CD4-positive, alpha-beta T cell treated with Interleukin-21 for 1 hour (primary cell): ENCODE measurements around the gene PLEKHN1.
"Not testable (repeated sequence)": the region's sequence is repeated elsewhere in the genome, so short reads cannot be mapped to it uniquely, and the experiment has no call there.

Experiments
- DNase-seq: peaks from one replicate; pipeline ENCODE4 v3.0.0-alpha.2; 2020

The PLEKHN1 gene

DNA sequence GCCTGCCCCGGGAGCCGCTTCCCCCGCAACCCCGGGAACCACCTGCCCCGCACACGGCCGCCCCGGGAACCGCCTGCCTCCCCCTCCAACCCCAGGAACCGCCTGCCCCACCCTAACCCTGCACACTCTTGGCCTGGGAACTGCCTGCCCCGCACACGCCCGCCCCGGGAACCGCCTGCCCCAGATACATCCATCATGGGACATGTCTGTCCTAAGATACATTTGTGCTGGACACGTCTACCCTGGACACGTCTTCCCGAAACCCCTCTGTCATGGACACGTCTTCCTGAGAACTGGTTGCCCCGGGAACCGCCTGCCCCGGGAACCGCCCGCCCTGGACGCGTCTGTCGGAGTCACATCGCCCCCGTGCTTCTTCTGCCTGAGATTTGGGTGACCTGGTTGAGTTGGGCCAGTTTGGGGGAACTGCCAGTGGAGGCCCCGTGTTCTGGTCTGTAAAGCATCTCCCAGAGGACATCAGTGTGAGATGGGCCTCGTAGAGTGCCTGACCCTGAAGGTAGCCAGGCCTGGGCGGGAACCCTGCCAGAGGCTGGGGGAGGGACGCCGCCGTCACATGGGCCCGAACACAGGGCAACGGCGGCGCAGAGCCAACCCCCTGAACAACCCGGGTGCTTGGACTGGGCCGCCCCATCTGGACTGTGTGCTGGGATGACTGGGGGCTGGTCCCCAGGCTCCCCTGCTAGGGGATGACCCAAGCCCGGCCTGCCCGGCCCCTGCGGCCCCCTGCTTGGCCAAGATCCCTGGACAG is 12.0 kb downstream of the PLEKHN1 start:
- DNase-seq = no peak

DNA sequence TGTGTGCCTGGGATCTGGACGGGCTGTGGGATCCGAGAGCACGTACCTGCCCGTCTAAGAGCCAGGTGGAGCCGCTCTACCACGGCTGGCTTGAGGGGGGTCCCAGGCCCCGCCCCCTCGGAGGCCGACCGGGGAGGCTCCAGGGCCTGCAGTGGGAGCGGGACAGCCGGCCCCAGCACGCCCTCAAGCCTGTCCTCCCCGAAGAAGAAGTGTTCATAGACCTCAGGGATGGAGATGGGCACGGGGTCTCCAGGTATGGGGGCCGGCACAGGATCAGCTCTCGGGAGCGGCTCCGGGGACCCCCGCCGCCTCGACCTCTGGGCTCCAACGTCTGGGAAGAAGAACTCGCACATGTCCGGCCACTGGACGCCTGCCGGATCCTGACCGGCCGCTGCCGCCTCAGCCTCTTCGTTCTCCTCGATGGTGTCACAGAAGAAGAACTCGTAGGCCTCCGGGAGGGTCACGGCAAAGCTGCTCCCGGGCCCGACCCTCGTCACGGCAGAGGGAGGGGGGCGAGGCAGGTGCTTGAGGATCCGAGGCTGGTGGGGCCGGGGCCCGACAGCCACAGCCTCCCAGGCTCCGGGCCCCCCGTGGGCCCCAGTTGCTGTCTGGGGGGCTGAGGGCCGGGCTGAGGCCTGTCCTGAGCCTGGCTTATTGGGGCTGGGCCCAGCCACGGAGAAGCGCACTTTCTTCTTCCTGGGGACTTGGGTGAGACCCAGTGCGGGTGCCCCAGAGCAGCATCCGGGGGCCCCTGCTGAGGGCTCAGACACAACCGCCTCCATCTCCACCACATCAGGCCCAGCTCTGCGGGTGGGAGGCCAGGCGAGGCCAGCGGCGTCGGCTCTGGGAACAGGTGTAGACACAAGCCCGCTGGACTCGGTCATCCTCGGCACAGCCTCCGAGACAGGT is 12.8 kb downstream of the PLEKHN1 start:
- DNase-seq = no peak

DNA sequence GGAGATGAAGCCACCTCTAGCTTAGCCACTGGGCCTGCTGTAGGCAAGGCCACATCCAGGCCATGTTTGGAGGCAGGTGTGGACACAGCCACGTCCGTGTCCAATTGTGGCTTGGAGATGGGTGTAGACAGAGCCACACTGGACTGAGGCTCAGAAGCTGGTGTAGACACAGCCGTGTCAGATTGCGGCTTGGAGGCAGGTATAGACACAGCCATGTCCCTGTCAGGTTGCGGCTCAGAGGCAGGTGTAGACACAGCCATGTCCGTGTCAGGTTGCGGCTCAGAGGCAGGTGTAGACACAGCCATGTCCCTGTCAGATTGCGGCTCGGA is 13.4 kb downstream of the PLEKHN1 start:
- no peak for DNase-seq

DNA sequence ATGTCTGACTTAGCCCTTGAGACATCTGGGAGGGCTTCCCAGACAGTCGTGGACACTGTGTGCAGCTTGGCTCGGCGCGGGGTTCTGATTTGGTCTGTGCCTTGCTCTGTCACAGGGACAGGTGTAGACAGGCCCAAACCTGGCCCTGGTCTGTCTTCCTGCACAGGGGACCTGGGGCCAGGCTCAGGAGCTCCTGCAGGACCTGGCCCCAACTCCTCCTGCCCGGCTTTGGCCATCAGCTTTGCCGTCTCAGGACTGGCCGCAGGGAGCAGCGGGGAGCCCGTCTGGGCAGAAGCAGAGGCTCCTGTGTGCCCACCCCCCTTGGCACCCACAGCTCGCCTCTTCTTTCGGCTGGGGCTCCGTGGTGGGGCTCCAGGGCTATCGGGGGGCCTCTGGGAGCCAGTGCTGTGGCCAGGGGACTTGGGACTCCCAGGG is 13.9 kb downstream of the PLEKHN1 start:
- DNase-seq = no peak

DNA sequence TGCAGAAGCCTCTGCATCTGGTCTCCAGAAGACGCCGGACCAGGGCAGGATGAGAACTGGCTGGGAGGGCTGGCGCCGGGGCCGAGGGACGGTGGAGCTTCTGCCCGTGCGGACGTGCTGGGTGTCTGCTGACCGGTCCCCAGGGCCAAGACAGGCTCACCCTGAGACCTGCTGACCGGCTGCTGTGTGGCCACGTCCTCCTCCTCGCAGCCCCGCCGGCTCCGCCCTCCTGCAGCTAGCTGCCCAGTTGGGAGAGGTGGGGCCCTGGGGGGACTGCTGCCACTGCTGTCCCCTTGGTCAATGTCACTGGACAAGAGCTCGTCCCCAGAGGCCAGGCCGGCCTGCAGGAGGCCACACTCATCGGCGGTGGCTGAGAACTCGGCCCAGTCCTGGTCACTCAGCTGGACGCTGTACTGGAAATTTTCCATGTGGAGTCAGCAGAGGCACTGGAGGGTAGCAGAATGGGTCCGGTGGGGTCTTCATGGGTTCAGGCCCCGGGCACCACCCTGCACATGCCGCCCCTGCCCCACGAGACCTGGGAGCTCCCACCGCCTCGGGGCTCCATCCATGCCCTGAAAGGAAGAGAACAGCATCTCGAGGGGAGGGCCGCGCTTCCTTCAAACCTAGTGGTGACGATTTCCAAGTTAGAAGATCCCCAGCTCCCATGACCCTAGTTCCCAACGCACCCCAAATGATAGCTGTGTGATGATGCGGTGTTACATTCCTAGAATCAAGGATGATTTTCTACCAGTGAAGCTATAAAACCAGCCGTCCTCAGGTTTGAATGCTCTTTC is 14.5 kb downstream of the PLEKHN1 start:
- DNase-seq = no peak

DNA sequence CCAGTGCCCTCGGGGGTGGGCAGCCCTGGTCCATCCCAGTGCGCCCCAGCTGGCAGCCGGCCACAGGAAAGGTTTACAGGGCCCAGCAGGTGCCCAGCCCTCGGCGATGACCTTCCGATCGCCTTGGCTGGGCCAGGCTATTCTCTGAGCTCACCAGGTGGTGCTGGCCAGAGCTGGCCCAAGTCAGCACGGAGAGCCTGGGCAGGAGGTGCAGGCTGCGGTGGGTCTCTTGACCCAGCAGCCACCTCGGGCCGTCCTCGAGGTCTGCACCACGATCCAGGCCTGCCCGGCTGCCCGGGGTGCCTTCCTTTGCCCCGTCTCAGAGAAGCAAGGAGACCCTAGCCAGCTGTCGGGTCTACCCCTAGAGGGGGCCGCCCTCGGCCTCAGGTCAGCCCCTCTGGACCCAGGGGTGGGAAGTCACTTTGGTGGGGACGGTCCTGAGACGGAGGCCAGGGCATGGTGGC is 15.2 kb downstream of the PLEKHN1 start:
- no peak for DNase-seq

DNA sequence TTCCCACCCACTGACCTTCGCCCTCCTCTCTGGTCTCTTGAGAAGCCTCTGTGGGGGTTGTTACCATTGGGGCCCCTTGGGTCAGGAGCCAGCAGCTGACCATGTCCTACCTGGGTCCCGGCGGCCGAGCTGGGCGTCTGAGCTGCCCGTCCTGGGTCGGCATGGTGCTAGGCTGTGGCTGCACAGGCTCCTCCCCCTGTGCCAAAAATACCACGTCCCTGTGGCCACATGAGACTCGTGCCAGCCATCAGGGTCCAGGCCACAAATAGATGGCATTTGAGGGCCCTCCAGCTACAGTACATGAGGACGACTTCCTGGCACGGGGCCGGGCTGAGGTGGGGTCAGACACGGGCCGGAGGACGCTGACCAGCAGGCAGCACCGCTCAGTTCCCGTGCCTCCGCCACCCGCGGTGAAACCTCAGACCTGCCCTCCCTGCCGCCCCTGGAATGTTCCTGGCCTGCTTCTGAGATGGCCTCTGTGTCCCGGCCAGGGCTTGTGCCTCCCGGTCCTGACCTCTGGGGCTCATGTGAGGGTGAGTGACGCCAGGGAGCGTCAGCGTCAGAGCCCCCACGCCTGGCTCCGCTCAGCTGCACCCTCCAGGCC is 15.8 kb downstream of the PLEKHN1 start, which contains the start of gene PERM1:
PERM1 (minus strand) TSS at position 139 of the 604 bp plus-strand sequence. CDS start 1,064 bp downstream, outside the sequence.
- no peak for DNase-seq

DNA sequence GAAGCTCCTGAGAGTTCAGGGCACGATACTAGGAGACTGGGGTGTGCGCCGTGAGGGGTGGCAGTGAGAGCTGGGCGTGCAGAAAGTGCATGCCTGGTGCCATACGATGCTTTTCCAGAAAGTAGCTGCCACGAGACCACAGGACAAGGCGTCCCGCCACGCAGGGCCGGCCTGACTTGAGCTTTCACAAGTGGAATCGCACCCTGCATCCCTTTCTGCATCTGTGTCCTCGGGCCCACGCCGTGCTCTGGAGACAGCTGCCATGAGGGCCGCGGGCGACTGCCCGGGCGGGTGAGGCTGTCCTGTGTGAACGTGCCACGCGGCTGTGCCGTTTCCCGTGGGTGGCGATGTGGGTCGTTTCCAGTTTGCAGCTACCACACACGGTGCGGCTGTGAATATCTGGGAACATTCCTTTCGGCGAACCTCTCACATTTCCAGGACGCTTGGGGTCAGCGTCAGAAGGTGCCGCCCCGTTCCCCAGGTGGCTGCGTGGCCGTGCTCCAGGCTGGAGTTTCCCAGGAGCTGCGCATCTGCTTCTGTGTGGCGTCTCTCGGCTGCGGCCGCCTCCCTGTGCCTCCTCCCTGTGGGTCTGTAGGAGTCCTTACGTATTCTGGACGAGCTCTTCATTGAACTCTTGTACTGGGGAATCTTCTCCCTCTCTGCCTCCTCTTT is 16.6 kb downstream of the PLEKHN1 start:
- DNase-seq = no peak

DNA sequence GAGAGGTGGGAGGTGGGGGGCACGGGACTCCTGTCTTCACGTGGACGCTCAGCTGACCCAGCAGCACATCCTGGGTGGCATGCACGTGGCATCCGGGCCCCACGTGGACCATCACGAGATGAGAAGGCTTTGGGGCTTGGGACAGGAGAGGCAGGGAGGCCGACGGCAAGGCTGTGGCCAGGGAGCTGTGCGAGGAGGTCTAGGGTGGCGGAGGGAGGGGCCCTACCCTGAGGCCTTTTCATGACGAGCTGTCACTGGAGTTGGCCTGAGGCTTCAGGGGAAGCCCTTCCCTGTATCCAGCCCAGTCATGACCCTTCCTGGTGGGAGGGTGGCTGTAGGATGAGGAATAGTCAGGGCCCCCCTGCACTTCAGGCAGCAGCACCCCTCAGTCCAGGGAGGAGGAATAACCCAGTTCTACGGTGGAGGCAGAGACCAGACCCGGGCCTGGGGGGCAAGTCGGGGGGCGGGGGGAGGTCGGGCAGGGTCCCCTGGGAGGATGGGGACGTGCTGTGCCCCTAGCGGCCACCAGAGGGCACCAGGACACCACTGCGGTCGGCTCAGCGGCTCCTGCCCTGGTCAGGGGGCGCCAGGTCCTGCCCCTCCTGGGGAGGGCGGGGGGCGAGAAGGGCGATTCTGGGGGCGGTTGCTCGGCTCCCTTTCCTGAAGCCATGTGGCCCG is 17.7 kb downstream of the PLEKHN1 start:
- peak; percentile 56 for DNase-seq

DNA sequence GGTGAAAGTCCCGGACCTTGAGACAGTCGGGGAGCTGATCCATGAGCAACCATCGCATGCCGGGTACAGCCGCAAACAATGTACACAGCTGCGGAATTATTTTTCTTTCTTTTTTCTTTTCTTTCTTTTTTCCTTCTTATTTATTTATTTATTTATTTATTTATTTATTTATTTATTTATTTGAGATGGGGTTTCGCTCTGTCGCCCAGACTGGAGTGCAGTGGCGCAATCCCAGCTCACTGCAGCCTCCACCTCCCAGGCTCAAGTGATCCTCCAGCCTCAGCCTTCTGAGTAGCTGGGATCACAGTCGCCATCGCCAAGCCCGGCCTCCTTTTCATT is 18.2 kb downstream of the PLEKHN1 start:
- DNase-seq = no peak

DNA sequence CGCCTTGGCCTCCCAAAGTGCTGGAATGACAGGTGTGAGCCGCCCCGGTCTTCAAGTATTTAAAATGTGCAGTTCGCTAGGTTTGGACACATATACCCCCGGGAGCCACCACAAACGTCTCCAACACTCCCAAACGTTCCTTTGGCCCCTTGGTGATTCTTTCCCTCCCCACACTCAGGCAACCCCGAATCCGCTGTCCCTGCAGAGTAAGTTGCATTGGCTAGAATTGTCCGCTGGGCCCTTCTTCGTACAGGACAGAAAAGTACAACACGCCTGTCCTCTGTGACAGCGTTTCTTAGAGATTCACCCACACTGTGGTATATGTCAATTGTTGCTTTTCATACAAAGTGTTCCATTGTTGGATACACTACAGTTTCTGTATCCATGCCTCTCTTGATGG is 18.8 kb downstream of the PLEKHN1 start:
- DNase-seq = no peak

DNA sequence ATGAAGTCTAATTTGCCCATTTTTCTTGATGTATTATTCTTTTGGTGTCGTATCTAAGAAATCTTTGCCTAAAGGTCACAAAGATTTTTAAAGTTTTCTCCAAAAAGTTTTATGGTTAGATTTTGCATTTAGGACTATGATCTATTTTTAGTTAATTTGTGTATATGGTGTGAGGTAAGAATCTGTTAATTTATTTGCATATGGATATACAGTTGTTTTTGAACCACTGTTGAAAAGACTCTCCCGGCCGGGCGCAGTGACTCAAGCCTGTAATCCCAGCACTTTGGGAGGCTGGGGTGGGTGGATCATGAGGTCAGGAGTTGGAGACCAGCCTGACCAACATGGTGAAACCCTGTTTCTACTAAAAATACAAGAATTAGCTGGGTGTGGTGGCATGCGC is 21.8 kb downstream of the PLEKHN1 start:
- not testable (repeated sequence) for DNase-seq

DNA sequence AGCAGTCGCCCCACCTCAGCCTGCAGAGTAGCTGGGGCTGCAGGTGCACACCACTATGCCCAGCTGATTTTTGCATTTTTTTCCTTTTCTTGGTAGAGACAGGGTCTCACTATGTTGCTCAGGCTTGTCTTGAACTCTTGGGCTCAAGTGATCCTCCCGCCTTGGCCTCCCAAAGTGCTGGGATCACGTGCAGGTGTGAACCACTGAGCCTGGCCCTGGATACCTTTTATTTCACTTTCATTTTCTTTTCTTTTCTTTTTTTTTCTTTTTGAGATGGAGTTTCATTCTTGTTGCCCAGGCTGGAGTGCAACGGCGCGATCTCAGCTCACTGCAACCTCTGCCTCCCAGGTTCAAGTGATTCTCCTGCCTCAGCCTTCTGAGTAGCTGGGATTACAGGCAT is 25.0 kb downstream of the PLEKHN1 start:
- DNase-seq = not testable (repeated sequence)

DNA sequence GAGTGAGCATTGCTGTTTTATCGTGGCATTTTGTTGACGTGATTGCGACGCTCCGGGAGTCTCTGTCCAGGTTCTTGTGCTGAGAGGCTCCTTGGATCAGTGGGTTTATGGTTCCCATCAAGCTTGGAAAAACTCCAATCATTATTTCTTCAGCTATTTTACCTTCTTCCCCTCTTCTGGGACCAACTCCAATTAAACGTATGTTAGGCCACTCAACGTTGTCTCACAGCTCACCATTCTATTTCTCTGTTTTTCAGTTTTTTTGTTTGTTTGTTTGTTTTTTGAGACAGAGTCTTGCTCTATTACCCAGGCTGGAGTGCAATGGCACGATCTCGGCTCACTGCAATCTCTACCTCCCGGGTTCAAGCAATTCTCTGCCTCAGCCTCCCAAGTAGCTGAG is 25.6 kb downstream of the PLEKHN1 start:
- no peak for DNase-seq

DNA sequence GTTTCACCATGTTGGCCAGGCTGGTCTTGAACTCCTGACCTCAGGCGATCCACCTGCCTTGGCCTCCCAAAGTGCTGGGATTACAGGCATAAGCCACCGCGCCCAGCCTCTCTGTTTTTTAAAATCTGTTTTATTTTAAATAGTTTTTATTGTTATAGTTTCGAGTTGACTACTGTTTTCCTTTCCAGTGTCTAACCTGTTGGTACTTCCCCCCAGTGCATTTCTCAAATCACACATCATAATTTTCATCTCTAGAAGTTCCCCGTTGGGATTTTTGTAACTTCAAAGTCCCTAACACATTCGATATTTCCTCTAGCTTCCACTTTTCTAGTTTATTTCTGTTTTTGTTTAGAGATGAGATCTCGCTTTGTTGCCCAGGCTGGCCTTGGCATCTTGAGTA is 26.1 kb downstream of the PLEKHN1 start:
- DNase-seq = no peak

DNA sequence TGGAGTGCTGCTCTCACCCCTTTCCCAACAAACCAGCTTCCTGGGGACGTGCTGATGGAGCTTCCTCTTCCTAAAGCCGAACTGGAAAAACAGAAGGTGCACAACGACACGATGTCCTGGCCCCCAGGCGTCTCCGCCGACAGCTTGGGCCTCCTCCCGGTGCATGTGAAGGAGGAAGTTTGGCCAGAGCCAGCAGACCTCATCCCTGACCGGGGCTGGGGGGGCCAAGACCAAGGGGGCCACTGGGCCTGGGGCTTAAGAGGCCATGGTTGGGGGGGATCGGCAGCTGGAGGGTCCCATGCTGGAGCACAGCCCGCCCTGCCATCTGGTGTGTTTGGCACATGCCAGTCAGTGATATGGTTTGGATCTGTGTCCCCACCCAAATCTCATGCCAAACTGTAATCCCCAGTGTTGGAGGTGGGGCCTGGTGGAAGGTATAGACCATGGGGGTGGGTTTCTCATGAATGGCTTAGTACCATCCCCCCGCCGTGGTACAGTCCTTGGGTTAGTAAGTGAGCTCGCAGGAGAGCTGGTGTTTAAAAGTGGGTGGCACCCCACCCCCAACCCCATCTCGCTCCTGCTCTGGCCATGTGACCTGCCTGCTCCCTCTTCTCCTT is 27.2 kb downstream of the PLEKHN1 start:
- DNase-seq = no peak

DNA sequence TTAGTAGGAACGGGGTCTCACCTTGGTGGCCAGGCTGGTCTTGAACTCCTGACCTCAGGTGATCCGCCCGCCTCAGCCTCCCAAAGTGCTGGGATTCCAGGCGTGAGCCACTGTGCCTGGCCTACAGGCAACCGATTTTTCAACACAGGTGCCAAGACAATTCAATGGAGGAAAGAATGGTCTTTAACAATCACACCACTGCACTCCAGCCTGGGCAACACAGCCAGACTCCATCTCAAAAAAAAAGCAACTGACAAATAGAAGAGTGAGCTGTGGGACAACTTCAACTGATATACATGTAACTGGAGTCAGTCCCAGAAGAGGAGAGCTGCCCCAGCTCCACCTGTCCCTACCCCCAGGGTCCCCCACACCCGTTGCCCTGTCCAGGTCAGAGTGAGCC is 28.3 kb downstream of the PLEKHN1 start:
- DNase-seq = not testable (repeated sequence)

DNA sequence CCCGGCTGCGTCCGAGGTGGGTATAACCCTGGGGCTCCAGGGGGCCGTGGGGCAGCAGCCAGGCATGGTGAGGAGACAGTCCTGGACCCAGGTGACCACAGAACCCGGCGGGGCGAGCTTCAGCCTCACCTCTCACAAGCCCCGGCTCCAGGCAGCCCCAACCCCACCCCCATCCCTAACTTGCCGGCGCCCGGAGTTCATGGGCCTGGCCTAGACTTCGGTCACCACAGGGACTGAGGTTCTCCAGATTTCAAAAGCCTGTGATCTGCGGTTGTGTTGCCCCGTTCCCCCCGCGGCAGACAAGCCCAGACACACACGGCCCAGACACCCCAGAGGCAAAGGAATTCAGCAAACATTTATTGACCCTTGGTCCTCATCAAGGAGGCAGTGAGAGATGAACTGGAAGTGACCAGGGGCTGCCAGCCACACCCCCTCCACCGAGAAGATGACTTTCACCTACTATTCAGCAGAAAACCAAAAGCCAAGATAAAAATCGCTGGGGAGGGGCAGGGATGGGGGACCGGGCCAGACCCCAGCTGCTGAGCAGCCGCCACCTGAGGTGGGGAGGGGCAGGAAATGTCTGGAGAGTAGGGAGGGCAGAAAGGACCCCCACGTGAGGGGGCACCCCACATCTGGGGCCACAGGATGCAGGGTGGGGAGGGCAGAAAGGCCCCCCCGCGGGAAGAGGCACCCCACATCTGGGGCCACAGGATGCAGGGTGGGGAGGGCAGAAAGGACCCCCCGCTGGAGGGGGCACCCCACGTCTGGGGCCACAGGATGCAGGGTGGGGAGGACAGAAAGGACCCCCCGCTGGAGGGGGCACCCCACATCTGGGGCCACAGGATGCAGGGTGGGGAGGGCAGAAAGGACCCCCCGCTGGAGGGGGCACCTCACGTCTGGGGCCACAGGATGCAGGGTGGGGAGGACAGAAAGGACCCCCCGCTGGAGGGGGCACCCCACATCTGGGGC is 29.7 kb downstream of the PLEKHN1 start:
- no peak for DNase-seq

DNA sequence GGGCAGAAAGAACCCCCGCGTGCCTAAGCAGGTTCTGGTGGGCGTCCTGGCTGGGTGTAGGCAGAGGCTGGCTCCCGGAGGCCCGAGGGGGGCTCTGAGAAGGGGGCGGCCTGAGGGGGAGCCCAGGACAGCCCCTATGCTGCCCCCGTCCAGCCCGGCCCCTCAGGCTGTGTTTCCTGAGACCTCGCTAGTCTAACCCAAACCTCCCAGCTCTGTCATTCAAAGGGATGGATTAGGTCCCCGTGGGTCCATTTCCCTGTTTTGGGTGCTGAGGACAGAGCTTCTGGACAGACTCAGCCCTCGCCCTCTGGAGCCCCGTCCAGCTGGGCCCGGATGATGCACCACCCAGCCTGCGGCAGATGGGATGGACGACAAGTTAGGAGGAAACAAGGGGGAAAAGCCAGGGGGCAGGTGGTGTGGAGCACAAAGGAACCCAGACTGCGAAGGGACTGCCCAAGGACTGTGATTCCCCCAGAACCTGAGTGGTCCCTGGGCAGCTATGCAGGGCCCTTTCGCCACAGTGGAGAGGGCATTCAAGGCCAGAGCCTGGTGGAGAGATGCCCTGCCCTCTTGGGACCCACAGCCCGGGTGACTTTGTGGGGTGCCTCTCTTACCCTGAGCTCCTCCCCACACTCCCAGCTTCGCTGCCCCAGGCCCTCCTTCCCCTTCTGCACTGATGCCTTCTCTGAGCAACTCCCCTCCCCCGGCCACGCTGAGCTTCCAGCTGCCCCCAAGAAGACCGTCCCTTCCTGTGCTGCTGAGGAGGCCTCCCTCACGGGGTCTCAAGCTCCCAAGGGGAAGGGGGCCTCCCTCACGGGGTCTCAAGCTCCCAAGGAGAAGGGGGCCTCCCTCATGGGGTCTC is 30.8 kb downstream of the PLEKHN1 start:
- DNase-seq = no peak
